Chondrocyte (in vitro differentiated cells): Measurements from ENCODE around the gene CCDC88C. TPM values are rescaled to one million over a fixed set of nuclear protein-coding genes. Genes with fewer than 3 reads are reported as not detected.

Source experiments
- DNase-seq: peaks from one replicate; pipeline ENCODE4 v3.0.0; 2021; ENCODE audit warnings: mixed read lengths, low spot score
- H3K27ac Mint-ChIP-seq: one replicate; pipeline ENCODE4 v1.8.0; 2021; ENCODE audit warnings: mild to moderate bottlenecking, moderate library complexity, mixed read lengths; ENCODE audit not compliant: unreplicated experiment
- H3K27me3 Mint-ChIP-seq: 2 replicates; pipeline ENCODE4 v1.8.0; 2021; ENCODE audit warnings: low read depth, mixed read lengths
- H3K36me3 Mint-ChIP-seq: 2 replicates; pipeline ENCODE4 v1.8.0; 2021; ENCODE audit warnings: low read depth, mixed read lengths
- H3K4me1 Mint-ChIP-seq: 2 replicates; pipeline ENCODE4 v1.8.0; 2021; ENCODE audit warnings: low read depth, mild to moderate bottlenecking, mixed read lengths
- H3K4me3 Mint-ChIP-seq: one replicate; pipeline ENCODE4 v1.8.0; 2021; ENCODE audit warnings: mild to moderate bottlenecking, moderate library complexity, mixed read lengths; ENCODE audit not compliant: unreplicated experiment
- H3K9me3 Mint-ChIP-seq: 2 replicates; pipeline ENCODE4 v1.8.0; 2021; ENCODE audit warnings: low read depth, mixed read lengths
- total RNA-seq: library from RNA; stranded (reverse); gene quantifications from 3 replicates; pipeline ENCODE4 v1.2.1, GENCODE V29; 2021
- TF ChIP-seq, protein P1 (sequence below): fragments of 200-600 bp; sonication (generic); IDR thresholded peaks from 2 replicates; pipeline ENCODE4 v1.5.0; 2021; ENCODE audit warnings: antibody characterized with exemption, mild to moderate bottlenecking, moderate library complexity

The CCDC88C gene
- total RNA-seq, 1 donor from 2014 or later, result 2.3 TPM

DNA sequence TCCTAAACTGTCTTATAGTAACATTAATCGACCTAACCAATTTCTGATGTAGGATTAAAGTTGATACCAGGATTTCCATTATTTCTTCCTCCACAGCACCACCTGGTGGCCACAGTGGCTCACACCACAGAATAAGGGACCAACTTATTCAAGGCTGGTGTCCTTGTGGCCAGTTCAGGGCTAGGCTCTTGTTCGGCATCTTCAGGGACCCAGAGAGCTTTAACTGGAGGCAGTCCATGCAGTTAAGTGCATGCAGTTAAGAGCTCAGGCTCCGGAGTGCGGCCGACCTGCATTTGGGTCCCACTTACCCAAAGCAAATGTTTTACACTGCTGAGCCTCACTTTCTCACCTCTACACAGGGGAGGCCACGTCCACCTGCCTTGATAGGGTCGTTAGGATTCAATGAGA is 131.1 kb downstream of the CCDC88C start:
- H3K27ac Mint-ChIP-seq, result no peak overlapping the region
- H3K27me3 Mint-ChIP-seq, result no peaks in the 10 kb centered on the region
- peaks cover 23% of the 10 kb centered on the region for H3K4me1 Mint-ChIP-seq
- DNase-seq, result peak; percentile 35
- TF ChIP-seq, protein P1, sequence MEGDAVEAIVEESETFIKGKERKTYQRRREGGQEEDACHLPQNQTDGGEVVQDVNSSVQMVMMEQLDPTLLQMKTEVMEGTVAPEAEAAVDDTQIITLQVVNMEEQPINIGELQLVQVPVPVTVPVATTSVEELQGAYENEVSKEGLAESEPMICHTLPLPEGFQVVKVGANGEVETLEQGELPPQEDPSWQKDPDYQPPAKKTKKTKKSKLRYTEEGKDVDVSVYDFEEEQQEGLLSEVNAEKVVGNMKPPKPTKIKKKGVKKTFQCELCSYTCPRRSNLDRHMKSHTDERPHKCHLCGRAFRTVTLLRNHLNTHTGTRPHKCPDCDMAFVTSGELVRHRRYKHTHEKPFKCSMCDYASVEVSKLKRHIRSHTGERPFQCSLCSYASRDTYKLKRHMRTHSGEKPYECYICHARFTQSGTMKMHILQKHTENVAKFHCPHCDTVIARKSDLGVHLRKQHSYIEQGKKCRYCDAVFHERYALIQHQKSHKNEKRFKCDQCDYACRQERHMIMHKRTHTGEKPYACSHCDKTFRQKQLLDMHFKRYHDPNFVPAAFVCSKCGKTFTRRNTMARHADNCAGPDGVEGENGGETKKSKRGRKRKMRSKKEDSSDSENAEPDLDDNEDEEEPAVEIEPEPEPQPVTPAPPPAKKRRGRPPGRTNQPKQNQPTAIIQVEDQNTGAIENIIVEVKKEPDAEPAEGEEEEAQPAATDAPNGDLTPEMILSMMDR, result peak; percentile 96
- no peak overlapping the region for H3K4me3 Mint-ChIP-seq
- peaks cover 2% of the 10 kb centered on the region for H3K36me3 Mint-ChIP-seq
- H3K9me3 Mint-ChIP-seq, result peaks cover 4% of the 10 kb centered on the region

GRCh38 chr14:91284791-91285548 is 132.7 kb downstream of the CCDC88C start:
- no peak overlapping the region for H3K4me3 Mint-ChIP-seq
- H3K9me3 Mint-ChIP-seq, result peaks cover 4% of the 10 kb centered on the region
- DNase-seq, result peak; percentile 50
- H3K4me1 Mint-ChIP-seq, result peaks cover 23% of the 10 kb centered on the region
- TF ChIP-seq, protein P1, result no peak
- H3K36me3 Mint-ChIP-seq, result peaks cover 2% of the 10 kb centered on the region
- no peaks in the 10 kb centered on the region for H3K27me3 Mint-ChIP-seq
- no peak overlapping the region for H3K27ac Mint-ChIP-seq

DNA sequence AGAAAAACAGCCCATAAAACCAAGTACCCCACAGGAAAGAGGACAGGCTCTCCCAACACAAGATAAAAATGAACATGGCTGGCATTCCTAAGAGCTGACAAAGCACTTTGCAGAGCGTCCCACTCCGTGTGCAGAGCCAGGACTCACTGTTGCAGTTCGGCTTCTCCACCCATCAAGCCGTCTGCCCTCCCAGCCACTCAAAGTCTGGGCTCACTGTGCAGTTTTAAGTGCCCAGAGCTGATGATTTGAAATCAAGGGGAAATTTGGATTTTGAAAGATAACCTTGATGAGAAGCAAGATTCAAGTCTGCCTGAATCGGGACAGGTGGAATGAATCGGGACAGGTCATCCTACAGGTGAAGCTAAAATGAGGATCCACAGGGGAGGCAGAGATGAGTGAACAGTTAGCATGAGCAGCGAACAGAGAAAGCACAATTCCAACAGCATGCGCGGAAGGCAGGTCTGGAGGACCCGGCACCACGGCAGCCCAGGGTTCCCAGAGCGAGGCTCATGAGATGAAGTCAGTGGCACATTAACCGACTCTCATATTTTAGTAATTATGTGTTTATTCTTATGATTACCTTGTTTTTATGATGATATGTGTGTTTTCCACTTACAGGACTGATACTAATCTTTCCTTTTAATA is 133.4 kb downstream of the CCDC88C start:
- peaks cover 23% of the 10 kb centered on the region for H3K4me1 Mint-ChIP-seq
- H3K27ac Mint-ChIP-seq, result peak overlapping the region; percentile 87
- no peaks in the 10 kb centered on the region for H3K27me3 Mint-ChIP-seq
- no peak overlapping the region for H3K4me3 Mint-ChIP-seq
- H3K9me3 Mint-ChIP-seq, result peaks cover 4% of the 10 kb centered on the region
- TF ChIP-seq, protein P1, result no peak
- peaks cover 2% of the 10 kb centered on the region for H3K36me3 Mint-ChIP-seq
- peak; percentile 68 for DNase-seq

DNA sequence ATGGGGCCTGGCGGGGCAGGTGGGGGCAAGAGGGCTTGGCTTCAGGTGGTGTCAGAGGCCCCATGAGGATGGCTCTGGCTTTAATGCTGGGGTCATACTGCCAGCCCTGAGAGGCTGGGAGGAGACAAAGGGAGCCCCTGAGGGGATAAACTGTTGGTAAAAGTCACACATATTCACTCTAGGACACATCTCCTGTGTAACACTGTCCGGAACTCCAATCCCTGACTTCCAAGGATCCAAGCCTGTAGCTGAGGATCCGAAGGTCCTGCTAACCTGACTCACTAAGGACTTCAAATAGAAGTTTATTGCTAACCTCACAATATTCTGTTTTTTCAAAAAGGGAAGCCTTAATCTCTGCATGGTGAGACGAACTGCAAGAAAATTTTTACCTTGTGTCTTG is 134.0 kb downstream of the CCDC88C start:
- Mint-ChIP-seq H3K27ac (peak overlapping the region; percentile 87), H3K4me3 (no peak overlapping the region)

More for the DNA sequence above, 134.0 kb downstream of the CCDC88C start:
- H3K27me3 Mint-ChIP-seq, result no peaks in the 10 kb centered on the region
- peaks cover 2% of the 10 kb centered on the region for H3K36me3 Mint-ChIP-seq
- H3K9me3 Mint-ChIP-seq, result peaks cover 4% of the 10 kb centered on the region
- peak; percentile 62 for DNase-seq
- TF ChIP-seq, protein P1, result no peak
- H3K4me1 Mint-ChIP-seq, result peaks cover 23% of the 10 kb centered on the region
